NCI-H82 treated with DMSO at 0.1 percent for 48 hours (cell line): ENCODE results near the gene COL5A2.

ENCODE experiments used
- DNase-seq: peaks from one replicate; lab custom pipeline; 2025; ENCODE audit not compliant: unreplicated experiment; lab: John Stamatoyannopoulos, UW

Gene COL5A2

GRCh38 chr2:189147989-189148388 lies 31.6 kb downstream of the COL5A2 start:
- DNase-seq: no peak

GRCh38 chr2:189147361-189147760 lies 32.2 kb downstream of the COL5A2 start:
- DNase-seq: no peak

GRCh38 chr2:189146553-189146952 lies 33.0 kb downstream of the COL5A2 start:
- no peak for DNase-seq

GRCh38 chr2:189144700-189145211 lies 34.8 kb downstream of the COL5A2 start:
- no peak for DNase-seq

GRCh38 chr2:189143925-189144324 lies 35.6 kb downstream of the COL5A2 start:
- DNase-seq: no peak

- DNase-seq: peak; percentile 16
Measured at GRCh38 chr2:189142893-189143759, 36.4 kb downstream of the COL5A2 start.

- no peak for DNase-seq
Measured at GRCh38 chr2:189138800-189139199, 40.8 kb downstream of the COL5A2 start.

GRCh38 chr2:189137519-189137918 lies 42.0 kb downstream of the COL5A2 start:
- DNase-seq: no peak

GRCh38 chr2:189134485-189134884 lies 45.1 kb downstream of the COL5A2 start:
- DNase-seq: no peak

GRCh38 chr2:189131991-189132390 lies 47.6 kb downstream of the COL5A2 start:
- no peak for DNase-seq

GRCh38 chr2:189129971-189130370 lies 49.6 kb downstream of the COL5A2 start:
- no peak for DNase-seq

- no peak for DNase-seq
Measured at GRCh38 chr2:189128970-189129369, 50.6 kb downstream of the COL5A2 start.

GRCh38 chr2:189127756-189128155 lies 51.8 kb downstream of the COL5A2 start:
- DNase-seq: no peak

GRCh38 chr2:189125195-189125594 lies 54.4 kb downstream of the COL5A2 start:
- no peak for DNase-seq

GRCh38 chr2:189124175-189124574 lies 55.4 kb downstream of the COL5A2 start:
- no peak for DNase-seq

- no peak for DNase-seq
Measured at GRCh38 chr2:189118386-189118785, 61.2 kb downstream of the COL5A2 start.

GRCh38 chr2:189116979-189117378 lies 62.6 kb downstream of the COL5A2 start:
- no peak for DNase-seq

- no peak for DNase-seq
Measured at GRCh38 chr2:189116087-189116486, 63.5 kb downstream of the COL5A2 start.

- no peak for DNase-seq
Measured at GRCh38 chr2:189115126-189115525, 64.4 kb downstream of the COL5A2 start.

- no peak for DNase-seq
Measured at GRCh38 chr2:189113963-189114362, 65.6 kb downstream of the COL5A2 start.

GRCh38 chr2:189111063-189111715 lies 68.4 kb downstream of the COL5A2 start:
- no peak for DNase-seq

- no peak for DNase-seq
Measured at GRCh38 chr2:189109921-189110397, 69.6 kb downstream of the COL5A2 start.
